Measurements from ENCODE around the gene HPCAL1.

HPCAL1 gene

GRCh38 chr2:10269711-10270610, 32.7 kb upstream of the HPCAL1 start:
- no peak for DNase-seq

- no peak for DNase-seq
Observed at GRCh38 chr2:10271509-10271908, 31.2 kb upstream of the HPCAL1 start.

- DNase-seq, result no peak
Observed at GRCh38 chr2:10271946-10272345, 30.8 kb upstream of the HPCAL1 start.

GRCh38 chr2:10272464-10272863, 30.2 kb upstream of the HPCAL1 start:
- no peak for DNase-seq

GRCh38 chr2:10273215-10274175, 29.2 kb upstream of the HPCAL1 start:
- DNase-seq, result no peak

- no peak for DNase-seq
Observed at GRCh38 chr2:10274376-10274775, 28.3 kb upstream of the HPCAL1 start.

GRCh38 chr2:10274983-10275802, 27.5 kb upstream of the HPCAL1 start:
- no peak for DNase-seq

GRCh38 chr2:10276481-10277292, 26.0 kb upstream of the HPCAL1 start:
- no peak for DNase-seq

GRCh38 chr2:10277293-10278028, 25.2 kb upstream of the HPCAL1 start:
- DNase-seq, result no peak

- peak; percentile 35 for DNase-seq
Observed at GRCh38 chr2:10278029-10278762, 24.5 kb upstream of the HPCAL1 start.

- DNase-seq, result no peak
Observed at GRCh38 chr2:10278763-10279471, 23.8 kb upstream of the HPCAL1 start.

GRCh38 chr2:10279472-10279870, 23.2 kb upstream of the HPCAL1 start:
- no peak for DNase-seq

- no peak for DNase-seq
Observed at GRCh38 chr2:10279946-10280463, 22.7 kb upstream of the HPCAL1 start.

GRCh38 chr2:10281891-10282290, 20.8 kb upstream of the HPCAL1 start:
- no peak for DNase-seq

- DNase-seq, result no peak
Observed at GRCh38 chr2:10282611-10283105, 20.0 kb upstream of the HPCAL1 start.

- no peak for DNase-seq
Observed at GRCh38 chr2:10283106-10284062, 19.3 kb upstream of the HPCAL1 start.

GRCh38 chr2:10284108-10284870, 18.4 kb upstream of the HPCAL1 start:
- no peak for DNase-seq
